Memory B cell (primary cell): ENCODE measurements around the gene SCCPDH.
"Not testable (repeated sequence)": the region's sequence is repeated elsewhere in the genome, so short reads cannot be mapped to it uniquely, and the experiment has no call there.

Experiments used
- ATAC-seq: fragments of 150-1000 bp; cut with Tn5 transposase; 2 replicates; pipeline ENCODE4 v1.10.0; 2021; ENCODE audit warnings: low read depth, mild to moderate bottlenecking, moderate library complexity
- DNase-seq, 2 donors: peaks; one replicate each; pipeline ENCODE4 v3.0.0; 2022; ENCODE audit warnings: low spot score in 2 of 2
- H3K27ac Mint-ChIP-seq: one replicate; pipeline ENCODE4 v1.8.0; 2022; ENCODE audit warnings: mild to moderate bottlenecking, moderate library complexity, mixed read lengths
- H3K27me3 Mint-ChIP-seq: one replicate; pipeline ENCODE4 v1.8.0; 2022; ENCODE audit warnings: mixed read lengths
- H3K36me3 Mint-ChIP-seq: one replicate; pipeline ENCODE4 v1.8.0; 2022; ENCODE audit warnings: mild to moderate bottlenecking, mixed read lengths
- H3K4me1 Mint-ChIP-seq: one replicate; pipeline ENCODE4 v1.8.0; 2022; ENCODE audit warnings: mixed read lengths
- H3K4me3 Mint-ChIP-seq: one replicate; pipeline ENCODE4 v1.8.0; 2022; ENCODE audit warnings: mild to moderate bottlenecking, moderate library complexity, mixed read lengths
- H3K9me3 Mint-ChIP-seq: one replicate; pipeline ENCODE4 v1.8.0; 2022; ENCODE audit warnings: mixed read lengths

The SCCPDH gene

DNA sequence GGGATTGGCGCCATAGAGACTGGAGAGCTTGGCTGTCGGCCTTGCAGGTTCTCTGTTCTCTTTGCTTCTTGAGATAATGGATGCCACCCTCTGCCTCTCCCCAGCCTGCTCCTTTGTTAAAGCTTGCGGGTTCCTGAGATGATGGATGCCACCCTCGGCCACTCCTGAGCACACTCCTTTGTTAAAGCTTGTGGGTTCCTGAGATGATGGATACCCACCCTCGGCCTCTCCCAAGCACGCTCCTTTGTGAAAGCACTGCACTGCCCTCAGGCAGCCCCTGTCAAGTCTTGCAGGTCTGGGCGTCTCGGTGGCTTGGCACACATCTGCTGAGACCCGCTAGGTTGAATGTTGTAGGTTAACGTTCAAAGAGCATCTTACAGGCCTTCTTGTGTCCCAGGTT is 76.5 kb downstream of the SCCPDH start:
- no peak for DNase-seq
- no peaks in the 10 kb centered on the region for H3K36me3 Mint-ChIP-seq
- no peak overlapping the region for H3K27ac Mint-ChIP-seq
- H3K9me3 Mint-ChIP-seq = peaks cover 1% of the 10 kb centered on the region
- H3K4me1 Mint-ChIP-seq = no peaks in the 10 kb centered on the region
- ATAC-seq = no peak
- peaks cover 5% of the 10 kb centered on the region for H3K27me3 Mint-ChIP-seq
- no peak overlapping the region for H3K4me3 Mint-ChIP-seq

DNA sequence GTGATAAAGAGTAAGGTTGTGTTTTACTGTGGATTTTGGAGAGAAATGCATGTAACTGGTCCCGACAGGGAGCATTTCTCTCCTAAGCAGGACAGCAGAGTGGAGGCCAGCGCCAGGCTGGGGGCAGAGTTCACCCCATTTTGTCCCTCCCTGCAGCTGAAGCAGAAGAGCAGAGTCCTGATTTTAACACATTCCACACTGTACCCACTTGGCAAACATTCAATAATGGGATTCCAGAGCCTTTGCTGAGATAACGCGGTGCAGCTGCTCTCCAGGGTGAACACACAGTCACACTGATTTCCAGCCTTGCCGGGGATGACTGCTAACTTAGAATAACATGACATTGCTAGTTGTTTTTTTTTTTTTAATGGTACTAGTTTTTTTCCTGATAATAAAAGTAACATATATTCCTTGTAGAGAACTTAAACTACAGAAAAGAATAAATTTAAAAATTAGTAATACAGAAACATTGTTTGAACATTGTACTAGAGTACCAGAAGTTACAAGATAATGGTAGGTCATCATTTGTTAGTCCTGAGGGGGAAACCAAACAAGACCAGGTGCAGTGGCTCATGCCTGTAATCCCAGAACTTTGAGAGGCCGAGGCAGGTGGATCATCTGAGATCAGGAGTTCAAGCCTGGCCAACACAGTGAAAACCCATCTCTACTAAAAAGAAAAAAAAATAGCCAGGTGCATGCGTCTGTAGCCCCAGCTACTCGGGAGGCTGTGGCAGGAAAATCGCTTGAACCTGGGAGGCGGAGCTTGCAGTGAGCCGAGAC is 77.2 kb downstream of the SCCPDH start:
- Mint-ChIP-seq H3K27me3 (peaks cover 5% of the 10 kb centered on the region), H3K9me3 (peaks cover 1% of the 10 kb centered on the region), H3K36me3 (no peaks in the 10 kb centered on the region), H3K4me3 (no peak overlapping the region), H3K27ac (no peak overlapping the region), H3K4me1 (no peaks in the 10 kb centered on the region)
- no peak for ATAC-seq
- DNase-seq = no peak

DNA sequence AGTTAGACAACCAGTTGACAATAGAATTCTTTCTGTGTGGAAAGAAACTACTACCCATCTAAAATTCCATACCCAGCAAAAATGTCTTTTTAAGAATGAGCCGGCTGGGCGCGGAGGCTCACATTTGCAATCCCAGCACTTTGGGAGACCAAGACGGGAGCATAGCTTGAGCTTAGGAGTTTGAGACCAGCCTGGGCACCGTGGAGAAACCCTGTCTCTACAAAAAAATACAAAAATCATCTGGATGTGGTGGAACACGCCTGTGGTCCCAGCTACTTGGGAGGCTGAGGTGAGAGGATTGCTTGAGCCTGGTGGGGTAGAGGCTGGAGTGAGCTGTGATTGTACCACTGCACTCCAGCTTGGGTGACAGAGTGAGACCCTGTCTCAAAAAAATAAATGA is 79.2 kb downstream of the SCCPDH start:
- H3K4me1 Mint-ChIP-seq = no peaks in the 10 kb centered on the region
- peaks cover 1% of the 10 kb centered on the region for H3K9me3 Mint-ChIP-seq
- ATAC-seq (no peak), DNase-seq (no peak)
- H3K27me3 Mint-ChIP-seq = peaks cover 4% of the 10 kb centered on the region
- H3K4me3 Mint-ChIP-seq = no peak overlapping the region
- no peak overlapping the region for H3K27ac Mint-ChIP-seq
- no peaks in the 10 kb centered on the region for H3K36me3 Mint-ChIP-seq

DNA sequence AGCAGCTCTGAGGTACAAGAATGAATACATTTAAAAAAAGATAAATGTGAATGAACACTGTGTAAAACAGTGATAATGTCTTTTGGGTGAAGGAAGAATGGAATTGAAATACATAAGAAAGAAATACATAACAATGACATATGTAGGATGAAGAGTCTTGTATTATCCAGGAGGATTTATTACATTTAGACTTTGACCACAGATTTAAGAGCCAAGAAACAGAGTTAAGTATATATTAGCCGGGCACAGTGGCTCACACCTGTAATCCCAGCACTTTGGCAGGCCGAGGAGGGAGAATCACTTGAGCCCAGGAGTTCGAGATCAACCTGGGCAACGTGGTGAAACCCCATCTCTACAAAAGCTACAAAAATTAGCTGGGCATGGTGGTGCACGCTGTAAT is 79.7 kb downstream of the SCCPDH start:
- no peak for ATAC-seq

DNA sequence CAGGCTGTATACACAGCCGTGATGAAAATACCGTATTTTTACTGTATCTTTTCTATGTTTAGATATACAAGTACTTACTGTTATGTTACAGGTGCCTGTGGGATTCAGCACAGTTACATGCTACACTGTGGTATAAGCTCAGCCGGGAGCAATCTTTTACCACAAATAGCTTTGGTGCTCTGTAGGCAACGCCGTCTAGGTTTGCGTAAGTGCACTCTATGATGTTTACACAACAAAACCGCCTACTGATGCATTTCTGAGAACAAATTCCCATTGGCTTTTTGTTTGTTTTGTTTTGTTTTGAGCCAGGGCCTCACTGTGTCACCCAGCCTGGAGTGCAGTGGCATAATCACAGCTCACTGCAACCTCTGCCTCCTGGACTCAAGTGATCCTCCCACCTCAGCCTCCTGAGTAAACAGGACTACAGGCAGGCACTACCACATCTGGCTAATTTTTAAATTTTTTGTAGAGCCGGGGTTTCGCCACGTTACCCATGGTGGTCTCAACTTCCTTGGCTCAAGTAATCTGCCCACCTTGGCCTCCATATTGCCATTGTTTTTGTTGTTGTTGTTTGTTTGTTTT is 81.0 kb downstream of the SCCPDH start:
- ATAC-seq (no peak), DNase-seq (no peak)
- Mint-ChIP-seq H3K36me3 (no peaks in the 10 kb centered on the region), H3K27me3 (peaks cover 2% of the 10 kb centered on the region), H3K9me3 (peaks cover 1% of the 10 kb centered on the region), H3K27ac (no peak overlapping the region), H3K4me1 (no peaks in the 10 kb centered on the region), H3K4me3 (no peak overlapping the region)

More for the DNA sequence above, 79.7 kb downstream of the SCCPDH start:
- Mint-ChIP-seq H3K4me1 (no peaks in the 10 kb centered on the region), H3K27ac (no peak overlapping the region), H3K27me3 (peaks cover 4% of the 10 kb centered on the region), H3K36me3 (no peaks in the 10 kb centered on the region), H3K9me3 (peaks cover 1% of the 10 kb centered on the region), H3K4me3 (no peak overlapping the region)
- DNase-seq = no peak

DNA sequence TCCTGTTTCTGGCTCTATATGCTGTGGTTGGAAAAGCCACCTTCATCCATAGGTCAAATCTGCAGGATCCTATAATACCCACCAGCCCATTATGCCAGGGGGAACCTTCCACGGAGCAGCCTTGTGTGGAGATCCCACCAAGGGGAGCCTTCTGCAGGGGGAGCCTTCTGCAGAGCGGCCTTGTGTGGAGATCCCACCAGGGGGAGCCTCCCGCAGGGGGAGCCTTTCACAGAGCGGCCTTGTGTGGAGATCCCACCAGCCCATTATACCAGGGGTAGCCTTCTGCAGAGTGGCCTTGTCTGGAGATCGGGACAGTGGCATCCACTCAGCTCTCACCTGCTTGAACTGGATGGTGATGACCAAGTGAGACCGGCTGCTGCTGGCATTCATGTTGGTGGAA is 85.3 kb downstream of the SCCPDH start:
- H3K4me3 Mint-ChIP-seq = no peak overlapping the region
- H3K4me1 Mint-ChIP-seq = no peaks in the 10 kb centered on the region
- DNase-seq (no peak), ATAC-seq (no peak)
- no peak overlapping the region for H3K27ac Mint-ChIP-seq
- H3K27me3 Mint-ChIP-seq = peaks cover 13% of the 10 kb centered on the region
- peaks cover 1% of the 10 kb centered on the region for H3K9me3 Mint-ChIP-seq
- H3K36me3 Mint-ChIP-seq = no peaks in the 10 kb centered on the region

DNA sequence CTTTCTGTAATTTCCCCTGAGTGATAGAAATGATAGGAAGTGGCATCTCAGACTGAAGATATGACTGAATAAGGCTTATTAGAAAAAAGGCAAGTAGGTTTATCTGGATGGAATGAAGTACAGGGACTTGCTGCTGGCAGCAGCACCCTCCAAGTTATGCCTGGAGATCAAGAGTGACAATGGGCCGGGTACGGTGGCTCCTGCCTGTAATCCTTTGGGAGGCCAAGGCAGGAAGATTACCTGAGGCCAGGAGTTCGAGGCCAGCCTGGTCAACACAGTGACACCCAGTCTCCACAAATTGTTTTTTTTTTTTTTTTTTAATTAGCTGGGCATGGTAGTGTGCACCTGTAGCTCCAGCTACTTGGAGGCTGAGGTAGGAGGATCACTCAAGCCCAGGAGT is 87.8 kb downstream of the SCCPDH start:
- ATAC-seq = no peak
- no peak for DNase-seq
- no peaks in the 10 kb centered on the region for H3K9me3 Mint-ChIP-seq

DNA sequence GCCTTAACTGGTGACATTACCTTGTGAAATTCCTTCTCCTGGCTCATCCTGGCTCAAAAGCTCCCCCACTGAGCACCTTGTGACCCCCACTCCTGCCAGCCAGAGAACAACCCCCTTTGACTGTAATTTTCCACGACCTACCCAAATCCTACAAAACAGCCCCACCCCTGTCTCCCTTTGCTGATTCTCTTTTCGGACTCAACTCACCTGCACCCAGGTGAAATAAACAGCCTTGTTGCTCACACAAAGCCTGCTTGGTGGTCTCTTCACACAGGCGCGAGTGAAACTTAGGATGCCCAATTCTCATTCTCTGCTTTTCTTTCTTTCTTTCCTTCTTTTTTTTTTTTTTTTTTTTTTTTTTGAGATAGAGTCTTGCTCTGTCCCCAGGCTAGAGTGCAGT is 89.1 kb downstream of the SCCPDH start:
- peaks cover 15% of the 10 kb centered on the region for H3K27me3 Mint-ChIP-seq
- not testable (repeated sequence) for DNase-seq, H3K4me1 Mint-ChIP-seq, H3K9me3 Mint-ChIP-seq, H3K4me3 Mint-ChIP-seq, ATAC-seq, H3K27ac Mint-ChIP-seq, H3K36me3 Mint-ChIP-seq

More for the DNA sequence above, 87.8 kb downstream of the SCCPDH start:
- no peaks in the 10 kb centered on the region for H3K36me3 Mint-ChIP-seq
- no peaks in the 10 kb centered on the region for H3K4me1 Mint-ChIP-seq
- no peak overlapping the region for H3K4me3 Mint-ChIP-seq
- no peak overlapping the region for H3K27ac Mint-ChIP-seq
- peaks cover 17% of the 10 kb centered on the region for H3K27me3 Mint-ChIP-seq

DNA sequence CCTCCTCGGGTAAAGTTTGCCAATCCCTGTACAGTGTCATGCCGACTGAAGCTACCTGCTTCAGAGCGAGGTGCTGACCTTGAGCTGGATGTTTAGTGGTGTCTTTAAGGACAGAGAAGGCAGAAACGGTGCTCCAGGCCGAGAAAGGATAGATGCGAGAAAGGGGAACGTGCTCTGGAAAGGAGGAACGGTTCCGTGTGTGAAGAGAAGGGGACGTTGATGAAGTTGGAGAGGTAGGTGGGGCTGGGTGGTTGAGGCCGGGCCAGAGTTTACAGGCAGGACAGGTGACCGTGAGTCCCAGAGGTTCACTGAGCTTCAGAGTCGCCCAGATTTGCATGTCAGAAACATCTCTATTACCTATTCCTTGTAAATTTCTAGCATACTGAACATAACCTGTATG is 90.7 kb downstream of the SCCPDH start:
- Mint-ChIP-seq H3K4me1 (no peaks in the 10 kb centered on the region), H3K4me3 (no peak overlapping the region), H3K36me3 (no peaks in the 10 kb centered on the region), H3K27me3 (peaks cover 15% of the 10 kb centered on the region), H3K27ac (no peak overlapping the region), H3K9me3 (no peaks in the 10 kb centered on the region)
- DNase-seq (no peak), ATAC-seq (no peak)

DNA sequence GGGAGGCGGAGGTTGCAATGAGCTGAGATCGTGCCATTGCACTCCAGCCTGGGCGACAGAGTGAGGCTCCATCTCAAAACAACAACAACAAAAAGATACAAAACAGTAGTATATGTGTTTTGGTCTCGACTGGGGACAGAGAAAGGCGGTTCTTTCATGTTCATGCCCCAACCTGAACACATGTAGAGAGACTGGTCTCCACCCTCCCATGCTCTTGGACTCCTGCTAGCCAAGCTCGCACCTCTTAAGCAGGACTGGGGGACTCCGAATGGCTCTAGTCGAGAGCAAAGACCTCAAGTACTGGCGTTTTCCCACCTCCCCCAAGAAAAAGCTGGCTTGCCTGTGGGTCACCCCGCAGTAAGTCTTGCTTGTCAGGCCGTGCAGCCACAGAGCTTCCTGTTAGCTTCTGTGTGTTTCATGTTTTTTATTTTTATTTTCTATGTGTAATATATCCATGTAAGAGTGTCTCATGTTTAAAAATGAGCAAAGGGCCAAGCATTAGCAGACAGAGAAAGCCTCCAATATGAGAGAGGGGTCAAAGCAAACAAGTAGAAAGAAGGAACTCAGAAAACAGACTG is 91.6 kb downstream of the SCCPDH start:
- Mint-ChIP-seq H3K4me1 (no peaks in the 10 kb centered on the region), H3K4me3 (no peak overlapping the region), H3K36me3 (no peaks in the 10 kb centered on the region), H3K27ac (no peak overlapping the region), H3K27me3 (peaks cover 18% of the 10 kb centered on the region), H3K9me3 (no peaks in the 10 kb centered on the region)
- DNase-seq = no peak
- ATAC-seq = no peak
